GM10266 (cell line): ENCODE data around the gene NLGN1.

ENCODE experiments used
- DNase-seq: peaks from one replicate; pipeline ENCODE4 v3.0.0; 2012; ENCODE audit errors: extremely low spot score
- TF ChIP-seq, protein P1 (sequence below): IDR thresholded peaks from 2 replicates; pipeline ENCODE4 v1.5.1; 2012; ENCODE audit warnings: mild to moderate bottlenecking, low read depth; ENCODE audit not compliant: control insufficient read depth, insufficient read depth; ENCODE audit errors: missing control alignments

Gene NLGN1

DNA sequence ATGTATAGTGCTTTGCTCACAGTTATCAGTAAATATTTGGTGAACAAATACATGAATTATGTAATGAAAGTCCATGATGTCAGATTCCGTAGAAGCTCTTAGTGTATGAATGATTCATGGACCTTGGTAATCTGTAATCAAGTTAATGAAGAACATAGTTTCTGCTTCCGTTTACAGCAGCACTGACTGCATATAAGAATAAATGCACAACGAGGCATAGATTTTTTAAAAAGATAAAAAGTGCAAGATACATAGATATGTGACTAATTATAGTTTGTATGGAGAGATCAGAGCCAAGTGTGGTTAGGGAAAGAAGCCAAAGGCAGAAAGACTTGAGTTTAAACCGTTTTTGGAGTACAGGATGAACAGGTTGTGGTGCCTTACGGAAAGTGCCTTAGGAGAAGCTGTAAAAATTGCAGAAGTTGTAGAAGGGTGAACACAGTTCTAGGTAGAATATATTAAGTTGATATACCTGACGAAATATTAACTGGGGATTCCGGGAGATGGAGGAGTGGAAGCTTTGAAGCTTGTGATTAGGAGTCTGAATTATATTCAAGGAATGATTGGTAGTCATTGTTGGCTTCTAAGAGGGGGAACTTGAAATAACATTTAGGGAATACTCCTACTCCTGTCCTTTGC lies 293.1 kb downstream of the NLGN1 start:
- no peak for DNase-seq
- TF ChIP-seq, protein P1, sequence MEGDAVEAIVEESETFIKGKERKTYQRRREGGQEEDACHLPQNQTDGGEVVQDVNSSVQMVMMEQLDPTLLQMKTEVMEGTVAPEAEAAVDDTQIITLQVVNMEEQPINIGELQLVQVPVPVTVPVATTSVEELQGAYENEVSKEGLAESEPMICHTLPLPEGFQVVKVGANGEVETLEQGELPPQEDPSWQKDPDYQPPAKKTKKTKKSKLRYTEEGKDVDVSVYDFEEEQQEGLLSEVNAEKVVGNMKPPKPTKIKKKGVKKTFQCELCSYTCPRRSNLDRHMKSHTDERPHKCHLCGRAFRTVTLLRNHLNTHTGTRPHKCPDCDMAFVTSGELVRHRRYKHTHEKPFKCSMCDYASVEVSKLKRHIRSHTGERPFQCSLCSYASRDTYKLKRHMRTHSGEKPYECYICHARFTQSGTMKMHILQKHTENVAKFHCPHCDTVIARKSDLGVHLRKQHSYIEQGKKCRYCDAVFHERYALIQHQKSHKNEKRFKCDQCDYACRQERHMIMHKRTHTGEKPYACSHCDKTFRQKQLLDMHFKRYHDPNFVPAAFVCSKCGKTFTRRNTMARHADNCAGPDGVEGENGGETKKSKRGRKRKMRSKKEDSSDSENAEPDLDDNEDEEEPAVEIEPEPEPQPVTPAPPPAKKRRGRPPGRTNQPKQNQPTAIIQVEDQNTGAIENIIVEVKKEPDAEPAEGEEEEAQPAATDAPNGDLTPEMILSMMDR = no peak

DNA sequence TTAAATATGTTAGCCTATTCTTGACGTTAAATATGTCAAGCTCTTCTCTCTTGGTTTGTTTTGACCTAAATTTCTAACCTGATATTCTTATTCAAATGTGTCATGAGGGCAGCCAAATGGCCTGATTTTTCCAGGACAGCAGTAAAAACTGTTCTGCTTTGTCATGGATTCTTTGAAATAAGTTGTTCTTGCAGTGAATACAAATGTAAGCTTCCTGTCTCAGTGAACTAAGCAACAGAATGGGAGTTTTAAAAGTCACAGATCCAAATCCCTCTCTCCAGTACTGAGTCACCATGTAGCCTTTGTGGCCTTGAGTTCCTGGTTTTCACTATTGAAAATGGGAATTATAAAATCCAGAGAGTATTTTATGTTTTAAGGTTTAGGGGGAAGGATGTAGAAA lies 301.8 kb downstream of the NLGN1 start:
- DNase-seq = no peak
- TF ChIP-seq, protein P1 = no peak

DNA sequence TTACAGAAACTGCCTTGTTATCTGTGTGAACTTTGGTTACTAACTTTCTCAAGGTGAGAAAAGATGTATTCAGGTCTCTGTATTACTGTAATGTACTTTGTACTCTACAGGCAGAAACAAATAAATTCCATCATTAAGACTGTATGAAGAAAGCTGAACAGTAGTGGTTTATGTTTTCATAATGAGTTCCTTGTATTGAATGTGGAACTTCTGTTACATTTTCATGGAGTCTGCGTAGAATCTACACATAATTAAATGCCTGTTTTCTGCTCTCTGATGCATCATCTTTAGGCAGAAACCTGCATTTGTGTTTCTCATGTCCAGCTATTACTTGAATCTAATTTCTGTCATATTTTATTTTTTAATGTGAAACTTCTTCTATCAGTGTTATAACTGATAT lies 302.8 kb downstream of the NLGN1 start:
- TF ChIP-seq, protein P1 = no peak
- no peak for DNase-seq

DNA sequence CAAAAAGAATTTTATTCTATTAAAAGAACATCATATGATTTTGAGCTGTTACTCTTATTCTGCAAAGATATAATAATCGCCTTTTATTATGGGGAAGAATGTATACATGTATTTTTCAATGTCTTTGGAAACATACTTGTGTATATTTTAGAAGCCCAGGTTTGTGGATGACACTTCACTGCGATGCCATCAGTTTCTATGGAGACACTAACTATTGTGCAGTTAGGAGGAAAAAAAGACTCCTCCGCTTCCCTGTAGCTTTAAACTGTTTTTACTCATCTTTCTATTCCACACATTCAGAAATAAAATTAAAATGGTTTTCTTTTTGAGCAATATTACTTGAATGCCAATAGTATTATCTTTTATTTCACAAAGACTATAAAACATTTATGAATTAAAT lies 305.0 kb downstream of the NLGN1 start:
- TF ChIP-seq, protein P1 = no peak
- DNase-seq = no peak

DNA sequence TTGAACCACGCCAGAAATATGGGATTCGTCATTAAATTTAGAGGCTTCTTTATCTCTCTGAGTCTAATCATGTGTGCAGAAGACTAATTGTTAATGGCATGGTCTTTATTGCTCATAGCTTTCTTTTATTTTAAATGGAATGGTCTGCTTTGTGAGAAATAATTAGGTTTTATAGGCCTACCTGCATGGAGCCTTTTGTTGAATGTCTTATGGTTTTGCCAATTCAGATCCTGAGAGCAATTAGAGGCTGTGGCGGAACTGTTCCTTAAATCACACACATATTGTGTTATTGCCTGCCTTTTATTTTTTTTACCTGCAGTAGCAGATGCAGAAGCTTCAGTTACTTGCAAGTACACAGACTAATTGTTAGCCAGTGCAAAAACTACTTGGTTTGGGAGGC lies 306.2 kb downstream of the NLGN1 start:
- TF ChIP-seq, protein P1 = no peak
- no peak for DNase-seq

DNA sequence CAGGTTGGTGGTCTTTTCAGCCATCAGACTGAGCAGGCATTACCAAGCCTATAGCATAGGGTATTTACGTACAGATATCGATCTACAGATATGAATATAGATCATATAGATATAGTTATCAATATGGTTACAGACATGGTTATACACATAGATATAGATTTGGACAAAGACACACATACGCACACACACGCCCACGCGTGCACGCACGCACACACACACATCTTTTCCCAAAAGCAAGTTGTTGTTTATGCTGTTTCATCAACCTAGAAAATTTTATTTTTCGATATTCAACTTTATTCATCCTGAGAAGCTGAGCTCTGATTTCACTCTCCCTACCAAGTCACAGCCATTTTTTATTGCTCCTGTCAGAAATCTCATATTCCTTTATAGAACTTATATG lies 309.1 kb downstream of the NLGN1 start:
- TF ChIP-seq, protein P1 = no peak
- no peak for DNase-seq

DNA sequence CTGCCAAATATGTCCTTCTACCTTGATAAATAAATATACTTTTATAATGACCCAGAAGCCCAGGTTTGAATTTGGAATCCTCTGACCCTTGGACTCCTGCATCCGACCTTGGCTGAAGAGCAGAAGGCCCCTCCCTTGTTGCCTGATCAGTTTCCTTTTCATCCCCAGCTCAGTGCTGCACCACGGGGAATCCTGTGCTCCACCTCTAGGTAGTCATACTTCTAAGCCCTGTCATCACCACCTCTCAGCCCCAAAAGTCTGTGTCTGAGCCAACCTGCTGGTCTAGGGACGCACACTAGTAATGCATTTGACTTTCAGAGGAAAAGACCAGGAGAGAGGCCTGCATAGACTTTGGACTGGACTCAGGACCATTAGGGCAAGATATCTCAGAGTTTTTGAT lies 310.6 kb downstream of the NLGN1 start:
- no peak for DNase-seq
- TF ChIP-seq, protein P1 = no peak
